Activated CD8-positive, alpha-beta memory T cell treated with anti-CD3 and anti-CD28 coated beads for 24 hours (primary cell): ENCODE data around the gene COX10.
"Not testable (repeated sequence)": the region's sequence is repeated elsewhere in the genome, so short reads cannot be mapped to it uniquely, and the experiment has no call there.

ENCODE experiments used
- DNase-seq: peaks from one replicate; pipeline ENCODE4 v3.0.0-alpha.2; 2020

The COX10 gene

DNA sequence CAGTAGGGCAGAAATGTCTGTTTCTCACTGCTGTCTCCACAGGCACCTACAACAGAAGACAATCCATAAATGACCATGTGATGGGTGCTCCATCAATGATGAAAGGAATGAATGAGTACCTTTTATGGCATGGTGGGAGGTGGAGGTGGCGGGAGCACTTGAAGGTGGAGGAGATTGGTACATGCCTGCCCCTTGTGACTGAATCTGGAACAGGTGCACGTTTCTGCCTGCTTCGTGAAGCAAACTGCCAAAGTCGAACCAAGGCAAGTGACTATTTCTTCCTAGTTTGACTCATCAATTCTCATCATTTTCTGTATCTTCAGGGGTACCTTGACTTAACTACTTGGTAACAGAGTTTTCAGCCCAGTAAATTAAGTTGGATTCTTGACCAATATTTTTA is 141.9 kb downstream of the COX10 start:
- DNase-seq = no peak

- DNase-seq = peak; percentile 69
Observed at GRCh38 chr17:14211801-14212200, 142.5 kb downstream of the COX10 start.

DNA sequence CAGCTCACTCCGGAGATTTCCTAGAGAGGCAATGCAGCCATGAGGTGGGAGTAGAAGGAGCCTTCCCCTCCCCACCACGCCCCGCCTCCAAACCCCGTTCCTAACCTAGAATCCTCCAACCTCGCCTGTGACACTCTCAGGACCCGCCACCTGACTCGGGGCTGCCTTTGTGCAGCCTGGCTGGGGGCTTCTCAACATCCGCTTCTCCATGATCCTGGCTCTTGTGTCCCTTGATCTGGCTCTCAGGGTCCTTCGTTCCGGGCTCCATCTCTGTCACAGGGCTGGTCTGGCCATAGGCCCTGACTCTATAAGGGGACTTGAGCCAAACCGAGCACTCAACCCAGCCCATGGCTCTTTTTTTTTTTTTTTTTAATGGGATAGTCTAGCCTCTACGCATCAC is 143.1 kb downstream of the COX10 start:
- no peak for DNase-seq

DNA sequence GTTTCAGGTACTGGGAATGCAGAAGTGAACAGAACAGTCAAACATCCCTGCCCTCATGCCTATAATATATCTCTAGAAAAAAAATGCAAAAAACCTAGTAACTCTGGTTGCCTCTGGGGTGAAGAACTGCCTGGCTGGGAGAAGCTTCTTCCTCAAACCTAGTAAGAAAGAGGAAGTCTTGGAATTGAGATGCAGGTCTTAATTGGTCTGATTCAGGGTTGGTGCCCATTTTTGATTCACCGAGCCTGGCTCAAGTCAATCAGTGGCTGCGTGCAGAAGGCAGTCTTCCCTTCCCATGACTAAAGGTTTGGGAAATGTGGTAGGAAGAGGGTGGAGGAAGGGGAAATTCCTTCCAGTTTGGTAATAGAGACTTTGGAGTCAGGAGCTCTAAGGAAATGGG is 145.0 kb downstream of the COX10 start:
- DNase-seq = no peak

DNA sequence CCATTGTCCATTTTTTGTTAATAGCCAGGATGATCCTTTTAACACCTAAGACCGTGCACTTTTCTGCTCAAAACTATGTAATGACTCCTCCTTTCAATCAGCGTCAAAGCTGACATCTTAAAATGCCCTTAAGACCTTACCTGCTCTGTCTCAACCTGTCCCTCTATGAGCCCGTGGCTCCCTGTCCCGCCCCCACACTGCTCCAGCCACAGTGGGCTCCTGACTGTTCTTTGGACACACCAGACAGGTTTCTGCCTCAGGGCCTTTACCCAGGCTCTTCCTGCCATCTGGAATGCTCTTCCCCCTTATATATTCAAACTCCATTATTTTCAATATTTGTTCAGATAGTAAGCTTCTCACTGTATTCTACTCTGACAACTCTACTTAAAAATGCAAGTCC is 153.3 kb downstream of the COX10 start:
- no peak for DNase-seq

- DNase-seq = no peak
Observed at GRCh38 chr17:14225254-14225980, 156.1 kb downstream of the COX10 start.

DNA sequence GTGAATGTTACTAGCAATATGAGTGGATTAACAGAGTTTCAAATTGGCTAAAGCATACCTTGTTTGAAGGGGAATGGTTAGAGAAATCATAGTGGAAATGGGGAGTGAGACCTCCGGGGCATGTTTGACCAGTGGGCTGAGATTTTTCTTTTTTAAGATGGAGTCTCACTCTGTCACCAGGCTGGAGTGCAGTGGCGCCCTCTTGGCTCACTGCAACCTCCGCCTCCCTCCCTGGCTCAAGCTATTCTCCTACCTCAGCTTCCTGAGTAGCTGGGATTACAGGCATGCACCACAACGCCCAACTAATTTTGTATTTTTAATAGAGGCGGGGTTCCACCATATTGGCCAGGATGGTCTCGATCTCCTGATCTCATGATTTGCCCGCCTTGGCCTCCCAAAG is 157.7 kb downstream of the COX10 start:
- no peak for DNase-seq

DNA sequence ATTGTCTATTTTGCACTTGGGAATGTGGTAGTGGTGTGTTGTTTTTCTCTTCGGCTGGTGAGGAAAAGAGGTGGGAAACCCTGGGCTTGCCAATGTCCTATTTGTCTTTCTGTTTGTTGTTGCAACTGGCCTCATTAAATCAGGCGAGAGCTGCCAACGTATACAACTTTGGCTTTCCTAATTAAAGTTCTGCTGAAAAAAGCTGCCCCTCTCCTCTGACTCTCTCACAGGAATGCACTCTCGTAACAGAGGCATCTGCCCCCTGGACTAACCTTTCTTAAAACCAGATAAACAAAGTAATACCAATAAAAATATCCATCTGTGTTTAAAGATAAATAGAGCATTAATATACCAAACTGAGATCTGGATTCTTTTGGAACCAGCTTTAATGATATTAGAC is 159.6 kb downstream of the COX10 start:
- no peak for DNase-seq

DNA sequence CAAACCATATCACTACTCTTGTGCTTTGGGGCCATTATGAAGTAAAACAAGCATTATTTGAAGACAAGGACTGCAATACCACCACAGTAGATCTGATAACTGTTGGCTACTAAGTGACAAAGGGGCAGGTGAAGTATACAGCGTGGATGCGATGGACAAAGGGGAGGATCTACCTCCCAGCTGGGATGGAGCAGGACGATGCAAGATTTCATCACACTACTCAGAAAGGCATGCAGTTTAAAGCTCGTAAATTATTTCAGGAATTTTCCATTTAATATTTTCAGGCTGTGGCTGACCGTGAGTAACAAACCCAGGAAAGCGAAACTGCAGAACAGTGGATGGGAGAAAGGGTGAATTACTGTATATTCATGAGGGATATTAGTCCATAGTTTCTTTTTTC is 161.9 kb downstream of the COX10 start:
- not testable (repeated sequence) for DNase-seq

- not testable (repeated sequence) for DNase-seq
Observed at GRCh38 chr17:14235047-14235446, 165.7 kb downstream of the COX10 start.

- not testable (repeated sequence) for DNase-seq
Observed at GRCh38 chr17:14236032-14236431, 166.7 kb downstream of the COX10 start.

- DNase-seq = not testable (repeated sequence)
Observed at GRCh38 chr17:14236762-14237161, 167.5 kb downstream of the COX10 start, which contains the start of gene CDRT15. Gene CDRT15, minus strand, starts transcription at chr17:14236862. Its CDS starts 29 bp downstream, at chr17:14236833.

DNA sequence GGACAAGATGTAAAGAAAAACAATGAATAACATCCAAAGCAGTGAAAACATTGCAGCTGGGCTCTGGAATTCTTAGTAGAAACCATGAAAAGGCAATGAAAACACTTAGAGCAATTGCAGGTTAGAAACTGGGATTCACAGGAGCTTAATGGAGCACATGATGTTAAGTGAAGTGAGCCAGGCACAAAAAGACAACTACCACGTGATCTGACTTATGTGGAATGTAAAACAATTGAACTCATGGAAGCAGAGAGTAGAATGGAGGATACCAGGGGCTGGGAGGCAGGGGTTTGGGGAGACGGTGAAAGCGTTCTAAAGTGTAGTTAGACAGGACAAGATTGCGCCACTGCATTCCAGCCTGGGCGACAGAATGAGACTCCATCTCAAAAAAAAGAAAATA is 170.0 kb downstream of the COX10 start:
- DNase-seq = not testable (repeated sequence)

DNA sequence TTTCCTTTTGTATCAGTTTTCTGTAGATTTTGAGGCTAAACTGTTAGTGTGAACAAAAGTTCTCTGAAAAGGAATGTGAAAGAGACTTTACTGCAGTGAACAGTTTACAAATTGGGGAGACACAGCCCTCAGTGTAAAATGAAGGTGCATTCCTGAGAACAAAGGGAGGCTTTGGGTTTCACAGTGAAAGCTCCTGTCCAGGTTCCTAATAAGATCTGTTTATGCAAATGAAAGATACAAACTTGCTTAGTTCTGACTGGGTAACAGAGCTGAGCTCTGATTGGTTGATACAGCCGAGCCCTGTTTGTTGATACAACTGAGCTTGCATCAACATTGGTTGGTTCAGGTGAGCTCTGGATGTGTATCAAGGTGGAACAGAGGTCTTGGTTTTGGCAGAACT is 175.7 kb downstream of the COX10 start:
- no peak for DNase-seq

GRCh38 chr17:14245629-14246028 is 176.3 kb downstream of the COX10 start:
- DNase-seq = no peak
